ENCODE results near the gene FGD5.

The FGD5 gene

DNA sequence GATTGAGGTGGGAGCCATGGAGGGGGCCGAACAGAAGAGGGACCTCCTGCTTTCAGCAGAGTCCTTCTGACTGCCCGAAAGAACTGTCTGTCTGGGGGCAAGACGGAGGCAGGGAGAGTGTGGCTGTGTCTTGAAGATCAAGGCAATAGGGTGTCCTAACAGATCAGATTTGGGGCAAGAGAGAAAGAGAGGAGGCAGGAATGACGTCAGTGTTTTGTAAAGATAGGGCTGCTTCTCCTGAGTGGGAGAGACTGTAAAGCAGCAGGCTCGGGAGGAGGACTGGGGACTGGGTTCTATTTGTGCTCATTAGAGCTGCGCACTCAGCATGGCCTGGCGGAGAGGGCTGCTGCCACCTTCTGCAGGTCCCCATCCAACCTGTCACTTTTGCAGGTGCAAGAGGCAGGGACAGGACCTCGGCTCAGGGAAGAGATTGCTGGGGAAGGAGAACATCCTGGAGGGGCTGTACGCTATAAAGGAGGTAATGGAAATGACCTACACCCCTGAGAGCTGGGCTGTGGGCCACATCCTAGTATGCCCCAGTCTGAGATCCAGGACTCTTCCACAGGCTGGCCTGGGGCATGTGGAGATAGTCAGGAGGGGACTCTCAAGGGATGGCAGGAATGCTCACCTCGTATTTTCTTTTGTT lies 29.0 kb upstream of the FGD5 start:
- no peak for DNase-seq

DNA sequence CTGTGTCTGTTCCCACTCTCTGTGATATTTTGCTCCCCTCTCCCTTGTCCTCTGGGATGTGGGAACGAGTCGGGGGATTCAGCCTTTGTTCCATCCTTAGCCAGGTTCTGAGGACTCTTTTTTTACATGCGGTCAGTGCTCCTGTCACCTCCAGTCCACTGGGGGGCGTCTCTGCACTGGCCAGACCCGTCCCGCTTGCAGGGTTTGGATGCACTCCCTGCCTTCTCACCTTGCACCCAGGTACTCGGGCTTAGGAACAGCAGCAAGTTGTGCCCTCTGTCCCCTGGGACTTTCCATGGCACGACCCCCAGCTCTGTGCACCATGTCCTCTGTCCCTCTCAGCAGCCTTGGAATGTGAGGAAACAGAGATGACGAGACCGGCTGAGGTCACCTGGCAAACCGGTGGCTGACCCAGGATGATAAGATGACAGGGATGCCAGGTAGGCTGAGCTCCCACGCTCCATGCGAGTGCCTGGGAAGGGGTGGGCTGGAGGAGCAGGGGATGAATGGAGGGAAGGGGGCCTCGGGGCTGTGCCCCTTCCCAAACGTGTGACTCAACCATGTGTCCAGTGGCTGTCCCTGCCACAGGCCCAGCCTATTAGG lies 27.3 kb upstream of the FGD5 start:
- no peak for DNase-seq

- no peak for DNase-seq
Observed at GRCh38 chr3:14792691-14793121, 26.1 kb upstream of the FGD5 start.

- no peak for DNase-seq
Observed at GRCh38 chr3:14793126-14793857, 25.5 kb upstream of the FGD5 start.

- no peak for DNase-seq
Observed at GRCh38 chr3:14793858-14794234, 24.9 kb upstream of the FGD5 start.

- DNase-seq: no peak
Observed at GRCh38 chr3:14794435-14794834, 24.3 kb upstream of the FGD5 start.

DNA sequence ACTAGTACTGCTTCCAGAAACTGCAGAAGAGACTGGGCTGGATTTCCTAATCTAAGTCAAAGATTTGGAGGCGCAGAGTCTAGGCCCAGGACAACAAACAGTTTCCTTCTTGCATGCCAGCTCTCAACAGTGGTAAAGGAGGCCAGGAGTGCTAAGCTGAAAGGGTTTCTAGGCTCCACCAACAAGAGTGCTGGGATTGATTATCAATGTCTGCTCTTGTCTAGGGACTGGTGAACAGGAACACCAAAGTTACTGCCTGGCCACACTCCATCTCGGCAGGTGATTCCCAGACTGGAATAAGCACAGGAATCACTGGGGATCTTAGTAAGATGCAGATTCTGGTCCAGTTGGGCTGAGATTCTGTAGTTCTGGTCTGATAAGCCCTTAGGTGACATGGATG lies 22.8 kb upstream of the FGD5 start:
- DNase-seq: no peak

- no peak for DNase-seq
Observed at GRCh38 chr3:14796403-14797077, 22.2 kb upstream of the FGD5 start.

- no peak for DNase-seq
Observed at GRCh38 chr3:14797731-14798130, 21.0 kb upstream of the FGD5 start.

GRCh38 chr3:14798231-14798630 lies 20.5 kb upstream of the FGD5 start:
- DNase-seq: no peak

DNA sequence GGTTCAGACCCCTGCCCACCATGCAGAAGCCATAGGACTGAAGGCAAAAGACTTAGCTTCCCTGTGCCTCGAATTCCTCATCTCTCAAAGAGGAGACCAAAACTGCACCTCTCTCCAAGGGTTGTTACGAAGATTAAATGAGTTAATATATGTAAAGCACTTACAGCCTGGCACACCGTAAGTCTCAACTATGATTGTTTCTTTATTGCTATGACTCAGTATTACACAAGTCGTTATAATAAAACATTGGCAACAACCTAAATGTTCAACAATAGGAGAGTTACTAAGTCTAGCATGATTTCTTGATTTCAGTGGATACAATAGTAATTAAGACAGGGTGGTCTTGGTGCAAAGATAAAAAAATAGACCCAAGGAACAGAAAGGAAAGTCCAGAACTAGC lies 19.6 kb upstream of the FGD5 start:
- DNase-seq: no peak

DNA sequence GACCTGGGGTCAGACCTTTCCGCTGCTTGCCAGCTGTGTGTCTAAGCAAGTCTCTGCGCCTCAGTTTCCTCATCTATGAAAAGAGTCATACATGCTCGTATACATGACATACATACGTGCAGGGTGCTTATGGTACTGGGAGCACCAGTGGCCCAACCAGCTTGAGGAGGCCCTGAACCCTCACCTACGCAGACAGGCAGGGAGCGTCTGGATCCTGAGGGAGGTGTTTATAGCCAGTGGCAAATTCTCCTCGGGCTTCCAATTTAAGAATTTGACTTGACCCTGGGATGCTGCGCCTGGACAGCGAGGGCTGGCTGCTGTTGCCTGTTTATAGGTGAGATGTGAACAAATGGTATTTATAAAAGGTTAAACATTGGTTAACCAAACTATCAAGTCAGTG lies 17.7 kb upstream of the FGD5 start:
- no peak for DNase-seq

GRCh38 chr3:14801668-14802380 lies 16.9 kb upstream of the FGD5 start:
- no peak for DNase-seq

DNA sequence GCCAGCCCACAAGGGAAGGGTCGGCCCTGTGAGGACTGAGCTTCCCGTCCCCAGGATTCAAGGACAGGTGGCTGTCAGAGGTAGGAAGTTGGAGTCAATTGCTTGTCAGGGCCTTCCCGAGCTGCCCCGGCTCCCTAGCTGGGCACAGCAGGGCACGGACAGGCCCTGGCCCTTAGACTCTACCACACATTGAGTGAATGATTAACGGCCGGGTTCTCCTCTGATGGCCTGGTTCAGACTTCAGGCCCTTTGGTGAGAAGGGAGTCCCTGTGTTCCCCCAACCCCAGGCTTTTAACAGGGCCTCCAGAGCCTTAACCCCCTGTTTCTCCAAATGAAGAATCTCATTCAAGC lies 16.4 kb upstream of the FGD5 start:
- DNase-seq: no peak

GRCh38 chr3:14803101-14803980 lies 15.4 kb upstream of the FGD5 start:
- DNase-seq: no peak

DNA sequence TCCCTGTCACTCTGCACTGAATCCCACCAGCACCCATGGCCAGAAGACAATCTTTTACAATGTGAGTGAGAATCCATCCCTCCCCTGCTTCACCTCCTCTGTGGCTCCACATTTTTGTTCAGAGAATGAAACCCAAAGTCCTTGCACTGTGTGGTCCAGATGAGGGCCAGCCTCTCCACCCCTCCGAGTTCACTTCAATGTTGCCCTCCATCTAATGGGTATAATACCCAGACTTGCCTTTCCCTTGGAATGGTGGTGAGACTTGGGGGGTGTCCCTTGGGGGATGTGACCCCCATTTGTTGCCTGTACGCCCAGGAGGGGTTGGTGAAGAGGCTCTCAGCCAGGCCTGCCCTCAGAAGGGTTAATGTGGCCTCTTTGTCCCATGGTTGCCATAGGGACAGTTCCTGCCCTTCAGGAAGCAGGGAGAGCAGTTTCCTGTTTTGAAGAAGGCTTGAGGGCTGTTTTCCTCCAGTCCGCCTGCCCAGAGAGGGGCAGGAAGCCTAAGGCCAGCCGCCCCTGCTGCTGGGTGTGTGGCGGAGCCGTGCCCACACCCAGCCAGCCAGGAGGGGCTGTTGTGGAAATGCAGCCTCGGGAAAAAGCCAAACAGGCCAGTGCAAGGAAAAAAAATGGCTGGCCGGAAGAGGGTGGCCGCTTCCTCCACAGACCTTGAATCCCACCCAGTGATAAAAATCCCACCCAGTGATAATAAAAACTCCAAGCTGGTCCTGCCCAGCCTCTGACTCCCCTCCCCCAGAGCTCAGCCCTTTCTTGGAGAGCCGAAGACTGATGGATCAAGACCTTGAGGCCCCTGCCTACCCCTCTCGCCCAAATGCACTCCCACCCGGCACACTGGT lies 14.6 kb upstream of the FGD5 start:
- DNase-seq: no peak

- no peak for DNase-seq
Observed at GRCh38 chr3:14804835-14805780, 13.7 kb upstream of the FGD5 start.

DNA sequence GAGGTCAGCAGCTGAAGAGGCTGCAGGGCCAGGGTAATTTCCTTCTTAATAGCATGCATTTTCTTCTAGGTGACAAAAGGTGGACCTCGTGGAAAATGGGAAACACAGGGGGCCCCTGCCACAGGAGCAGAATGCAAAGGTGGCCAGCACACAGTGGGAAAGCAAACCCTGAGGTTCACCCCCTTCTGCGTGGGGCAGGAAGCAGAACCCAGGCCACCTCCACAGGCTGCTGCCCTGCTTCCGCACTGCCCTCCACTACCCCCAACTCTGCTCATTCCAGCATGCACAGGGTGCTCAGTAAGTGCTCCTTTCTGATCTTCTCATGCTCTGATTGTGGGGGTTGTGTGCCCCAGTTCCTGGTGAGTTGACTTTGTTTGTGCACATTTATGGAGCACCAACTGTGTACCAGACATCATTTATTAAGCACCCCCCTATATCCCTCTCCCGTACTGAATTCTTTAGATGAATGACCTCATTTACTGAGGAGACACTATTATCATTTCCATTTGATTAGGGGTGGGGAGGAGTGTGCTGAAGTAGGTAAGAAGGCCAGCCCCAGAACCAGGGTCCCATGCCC lies 12.7 kb upstream of the FGD5 start:
- no peak for DNase-seq

- no peak for DNase-seq
Observed at GRCh38 chr3:14806641-14807263, 12.0 kb upstream of the FGD5 start.
